HK-2 (cell line): ENCODE data around the gene CELF2.

Experiments used
- DNase-seq: peaks from one replicate; pipeline ENCODE4 v3.0.0-alpha.2; 2018; ENCODE audit not compliant: unreplicated experiment

The CELF2 gene

DNA sequence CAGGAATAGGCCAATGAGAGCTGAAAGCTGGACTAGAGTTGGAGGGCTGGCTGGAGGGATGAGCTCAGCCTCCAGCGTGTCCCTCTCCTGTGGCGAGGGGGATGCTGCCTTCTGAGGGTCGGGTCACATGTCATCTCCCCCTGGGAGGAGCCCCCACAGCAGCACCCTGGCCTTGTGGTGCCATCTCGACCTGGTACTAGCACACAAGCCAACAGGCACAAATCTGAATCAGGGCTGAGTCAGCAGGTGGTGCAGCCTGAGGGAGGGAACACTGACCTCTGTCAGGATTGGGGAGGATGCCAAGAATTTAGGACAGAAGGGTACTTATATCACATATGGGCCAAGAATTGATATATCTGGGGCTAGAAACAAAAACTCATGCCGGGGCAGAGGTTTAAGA, 280.4 kb downstream of the CELF2 start:
- DNase-seq, result no peak

DNA sequence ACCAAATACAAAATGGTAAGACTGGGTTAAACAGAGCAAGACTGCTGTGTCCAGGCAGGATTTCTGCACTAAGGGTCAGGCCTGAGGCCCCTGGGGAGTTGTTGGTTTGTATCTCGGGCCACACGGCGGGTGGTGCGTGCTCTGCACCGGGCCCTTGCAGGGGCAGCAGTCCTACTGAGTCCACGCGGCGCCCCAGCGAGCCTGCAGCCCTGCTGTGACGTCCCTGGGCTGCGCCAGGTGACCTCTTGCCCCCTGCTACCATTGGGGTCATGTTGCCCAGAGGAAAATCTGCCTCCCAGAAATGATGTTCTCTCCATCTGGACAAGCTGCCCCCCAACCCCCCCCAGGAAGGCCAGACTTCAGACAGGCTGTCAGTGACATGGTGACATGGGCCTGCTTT, 281.5 kb downstream of the CELF2 start:
- no peak for DNase-seq

DNA sequence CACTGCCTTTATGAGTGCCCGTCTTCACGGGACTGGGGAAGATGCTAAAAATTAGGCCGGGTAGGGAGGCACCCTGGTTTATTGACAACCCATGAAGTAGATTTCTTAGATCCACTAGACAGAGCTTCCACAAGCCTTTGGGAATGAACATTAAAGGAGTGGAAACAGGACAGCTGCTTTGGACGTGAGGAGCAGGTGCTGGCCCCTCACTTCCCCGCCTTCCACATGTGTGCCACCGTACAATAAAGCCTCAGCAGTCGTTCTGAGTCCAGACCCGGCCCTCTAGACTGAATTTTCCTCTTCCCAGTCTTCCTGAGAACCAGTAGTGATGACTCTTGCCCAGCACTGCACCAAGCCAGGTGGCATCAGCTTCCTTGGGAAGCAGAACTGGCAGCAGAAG, 282.4 kb downstream of the CELF2 start:
- no peak for DNase-seq

DNA sequence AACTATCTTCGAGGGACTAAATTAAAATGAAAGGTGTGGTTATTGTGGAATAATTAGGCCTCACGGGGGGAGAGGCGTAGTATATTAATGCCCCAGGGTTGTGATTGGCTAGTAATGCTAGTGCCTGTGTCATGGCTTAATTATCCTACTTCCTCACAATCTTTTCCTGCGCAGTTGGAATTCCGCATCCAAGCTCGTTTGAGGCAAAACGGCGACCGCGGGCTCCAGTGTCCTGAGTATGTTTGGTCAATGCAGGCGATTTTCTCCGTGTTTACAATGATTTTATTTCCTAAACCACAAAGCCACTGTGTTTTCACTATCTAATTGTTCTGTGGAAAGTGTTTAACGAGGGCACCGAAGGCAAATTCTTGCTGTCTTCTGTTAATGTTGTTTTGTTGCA, 282.9 kb downstream of the CELF2 start:
- no peak for DNase-seq

DNA sequence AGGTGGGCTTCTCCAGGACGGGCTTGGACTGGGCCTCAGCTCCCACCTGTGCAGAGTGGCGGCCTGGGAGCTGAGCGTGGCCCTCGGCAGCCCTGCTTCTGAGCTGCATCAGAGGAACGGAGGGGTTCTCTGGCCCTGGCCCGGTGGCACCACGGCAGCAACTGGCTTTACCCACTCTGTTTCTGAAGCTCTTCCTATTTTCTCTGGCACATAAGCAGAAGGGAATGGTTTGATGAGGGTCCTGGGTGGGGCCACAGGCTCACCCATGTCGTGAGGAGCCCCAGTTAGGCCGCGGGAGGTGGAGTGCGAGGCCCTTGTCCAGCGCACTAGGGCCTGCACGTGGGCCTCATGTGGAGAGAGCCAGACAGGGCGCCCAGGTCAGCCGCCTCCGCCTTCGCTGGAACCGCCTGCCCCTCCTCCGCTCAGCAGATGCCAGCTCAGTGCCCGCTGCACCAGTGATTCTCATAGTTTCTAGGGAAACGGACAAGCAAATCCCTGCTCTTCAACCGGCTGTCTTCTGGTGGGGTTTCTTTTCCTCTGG, 284.0 kb downstream of the CELF2 start:
- no peak for DNase-seq

DNA sequence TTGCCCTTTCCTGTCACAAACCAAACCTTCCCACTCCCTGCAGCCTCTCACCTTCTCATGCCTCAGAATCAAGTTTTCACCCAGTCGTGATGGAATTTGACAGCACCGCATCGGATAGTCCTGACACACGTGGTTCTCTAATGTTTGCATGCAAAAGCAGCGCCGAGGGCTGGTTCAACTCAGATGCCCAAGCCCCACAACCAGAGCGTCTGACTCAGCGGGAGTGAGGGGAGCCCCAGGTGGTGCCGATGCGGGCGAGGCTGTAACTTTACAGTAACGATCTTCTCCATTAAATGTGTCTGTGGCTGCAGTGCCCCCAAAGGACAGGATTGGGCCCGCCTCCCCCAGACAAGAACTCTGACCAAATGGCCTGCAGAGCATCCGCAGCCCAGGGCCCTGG, 284.5 kb downstream of the CELF2 start:
- no peak for DNase-seq

DNA sequence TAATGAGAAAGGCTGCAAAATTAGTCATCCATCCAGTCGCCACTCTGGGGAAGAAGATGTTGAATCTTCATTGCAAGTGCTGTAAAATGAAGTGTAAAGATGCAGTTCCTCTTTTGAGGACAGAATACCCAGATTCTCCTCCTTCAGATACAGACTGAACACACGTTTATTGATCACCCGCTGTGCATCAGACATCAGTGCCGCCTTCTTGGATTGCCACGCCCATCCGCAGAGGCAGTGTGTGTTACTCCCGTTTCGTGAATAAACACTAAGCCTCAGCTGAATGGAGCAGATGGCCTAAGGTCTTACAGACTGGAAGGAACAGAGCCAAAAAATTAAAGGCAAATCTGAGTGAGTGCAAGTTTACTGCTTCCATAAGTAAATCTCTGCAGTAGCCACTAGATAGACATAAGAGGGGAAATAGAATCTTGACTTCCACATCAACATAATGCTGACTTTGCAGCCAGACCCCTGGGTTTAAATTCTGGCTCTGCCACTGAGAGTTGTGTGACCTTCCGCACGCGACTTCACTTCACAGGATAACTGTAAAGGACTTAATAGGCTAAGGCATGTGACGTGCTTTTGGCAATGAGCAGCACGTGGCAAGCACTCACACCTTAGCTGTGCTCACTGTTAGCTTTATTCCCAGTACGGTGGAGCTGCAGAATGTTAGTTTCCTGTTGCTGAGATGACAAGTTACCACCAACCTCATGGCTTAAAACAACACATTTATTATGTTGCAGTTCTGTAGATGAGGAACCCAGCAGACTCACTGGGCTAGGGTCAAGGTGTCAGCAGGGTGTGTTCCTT, 285.9 kb downstream of the CELF2 start:
- DNase-seq, result no peak

DNA sequence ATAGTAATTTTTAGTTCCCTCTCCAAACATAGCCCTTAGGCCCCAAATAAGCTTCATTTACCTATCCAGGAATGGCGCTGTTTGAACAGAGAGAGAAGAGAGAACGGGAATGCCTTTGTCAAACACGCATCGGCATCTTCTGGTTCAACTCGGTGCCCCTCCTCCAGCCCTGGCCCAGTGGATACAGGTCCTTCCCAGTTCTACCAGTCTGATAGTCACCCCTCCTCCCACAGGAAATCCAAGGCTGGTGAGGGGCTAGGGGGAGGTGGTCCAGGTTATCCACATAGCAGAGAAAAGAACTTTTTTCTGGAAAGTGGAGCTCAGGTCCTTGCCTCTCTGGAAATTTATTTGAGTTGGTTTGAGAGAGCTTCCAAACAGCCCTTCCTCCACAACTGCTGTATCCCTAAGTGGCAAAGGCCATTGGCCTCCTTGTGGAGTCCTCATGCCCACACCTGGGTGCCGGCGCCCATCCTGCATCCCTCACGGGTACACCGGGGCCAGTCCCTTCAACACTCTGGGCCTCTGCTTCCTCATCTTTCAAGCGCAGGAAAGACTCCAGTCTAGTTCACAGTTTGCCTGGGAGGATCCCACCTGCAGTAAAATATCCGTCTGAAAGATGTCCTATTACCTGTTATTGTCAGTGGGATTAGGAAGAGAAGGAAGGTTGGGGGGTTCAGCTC, 287.4 kb downstream of the CELF2 start:
- DNase-seq, result no peak

DNA sequence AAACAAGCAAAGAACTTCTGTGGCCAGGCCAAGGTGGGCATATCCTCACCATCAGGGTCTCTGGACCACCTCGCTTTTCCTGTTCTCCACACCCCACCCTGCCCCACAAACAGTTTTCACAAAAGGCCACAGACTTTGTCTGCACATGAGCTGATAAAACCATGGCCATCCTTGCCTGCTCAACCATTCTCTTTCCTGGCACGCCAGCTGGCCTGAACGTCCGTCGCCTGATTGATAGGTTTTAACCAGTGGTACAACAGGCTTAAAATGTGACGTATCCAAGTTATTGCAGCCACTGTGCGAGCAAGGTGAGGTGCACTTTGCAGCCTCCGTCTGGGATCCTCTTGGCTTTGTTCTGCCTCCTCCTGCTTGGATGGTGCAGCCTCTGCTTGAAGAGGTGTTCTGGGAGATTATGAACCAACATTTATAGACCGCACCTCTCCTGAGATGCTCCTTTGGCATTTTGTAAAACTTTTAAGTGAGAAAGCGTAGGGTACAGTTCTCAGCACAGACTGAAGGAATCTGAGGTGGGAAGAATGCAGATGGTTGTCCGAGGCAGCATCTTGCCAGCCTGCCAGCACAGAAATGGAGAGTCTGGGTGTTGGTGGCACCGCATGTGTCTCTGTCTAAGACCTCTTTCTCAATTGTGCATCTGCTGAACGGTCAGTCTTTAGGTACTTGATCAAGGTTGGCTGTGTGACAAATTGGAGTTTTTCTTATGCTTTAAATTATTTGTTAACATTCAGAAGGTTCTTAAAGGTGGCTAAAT, 288.3 kb downstream of the CELF2 start:
- DNase-seq, result no peak

DNA sequence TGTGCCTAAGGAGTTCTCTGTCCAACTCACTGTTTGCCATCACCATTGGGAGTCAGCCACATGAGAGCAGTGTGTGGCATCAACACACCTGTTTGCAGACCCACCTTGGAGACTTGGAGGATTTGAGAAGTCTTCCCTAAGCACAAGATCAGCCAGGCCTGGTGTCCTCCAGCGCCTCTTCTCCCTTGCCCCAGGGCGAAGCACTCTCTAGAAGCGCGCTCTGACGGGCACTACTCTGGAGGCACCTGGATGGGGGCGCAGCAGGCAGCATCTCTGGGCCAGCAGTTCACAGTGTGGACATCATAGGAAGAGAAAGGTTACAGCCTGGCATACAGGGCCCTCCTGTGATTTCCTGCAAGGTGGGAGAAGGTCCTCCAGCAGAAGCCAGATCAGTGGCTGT, 289.3 kb downstream of the CELF2 start:
- DNase-seq, result no peak

DNA sequence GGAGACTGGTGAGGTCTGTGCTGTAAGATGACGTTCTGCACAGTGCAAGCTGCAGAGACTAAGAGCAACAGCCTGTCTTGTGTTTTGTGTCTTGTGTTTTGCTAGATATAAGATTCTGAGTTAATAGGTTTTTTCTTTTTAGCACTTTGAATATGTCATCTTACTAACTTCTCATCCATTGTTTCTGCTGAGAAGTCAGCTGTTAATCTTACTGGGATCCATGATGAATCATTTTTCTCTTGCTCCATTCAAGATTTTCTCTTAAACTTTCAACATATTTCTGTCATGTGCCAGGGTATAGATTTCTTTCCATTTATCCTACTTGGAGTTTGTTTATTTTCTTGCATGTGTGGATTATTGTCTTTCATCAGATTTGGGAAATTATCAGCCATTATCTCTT, 290.3 kb downstream of the CELF2 start:
- DNase-seq, result no peak

DNA sequence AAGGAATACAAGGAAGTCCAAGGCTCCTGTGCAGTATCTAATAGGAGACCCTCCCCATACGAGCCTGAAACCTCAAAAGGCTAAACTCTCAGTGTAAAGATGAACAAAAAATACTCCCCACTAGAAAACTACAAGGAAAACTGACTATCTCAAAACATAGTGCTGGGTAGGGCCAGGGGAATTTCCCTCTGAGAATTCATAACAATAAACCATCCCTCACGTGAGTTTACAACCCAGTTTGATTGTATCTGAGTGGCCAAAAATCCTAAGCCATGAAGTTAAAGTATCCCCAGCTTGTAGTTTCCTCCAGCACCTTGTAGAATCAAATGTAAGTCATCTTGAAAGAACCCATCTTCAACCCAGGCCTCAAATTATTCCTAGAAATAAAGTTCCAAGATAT, 293.4 kb downstream of the CELF2 start:
- DNase-seq, result no peak

DNA sequence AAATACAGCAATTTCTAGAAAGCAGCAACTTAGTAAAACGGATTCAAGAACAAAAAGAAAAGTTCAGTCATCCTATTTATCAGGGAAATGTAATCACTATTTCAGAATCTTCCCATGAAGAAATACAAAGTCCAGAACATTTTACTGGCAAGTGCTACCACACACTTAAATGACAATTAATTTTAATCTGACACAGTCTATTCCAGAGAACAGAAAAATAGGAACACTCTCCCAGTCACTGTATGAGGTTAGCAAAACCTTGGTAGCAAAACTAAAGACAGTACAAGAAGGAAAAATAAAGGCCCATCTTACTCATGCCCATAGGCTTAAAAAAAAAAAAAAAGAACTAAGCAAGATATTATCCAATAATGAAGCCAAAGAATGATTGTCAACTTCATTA, 295.8 kb downstream of the CELF2 start:
- no peak for DNase-seq

DNA sequence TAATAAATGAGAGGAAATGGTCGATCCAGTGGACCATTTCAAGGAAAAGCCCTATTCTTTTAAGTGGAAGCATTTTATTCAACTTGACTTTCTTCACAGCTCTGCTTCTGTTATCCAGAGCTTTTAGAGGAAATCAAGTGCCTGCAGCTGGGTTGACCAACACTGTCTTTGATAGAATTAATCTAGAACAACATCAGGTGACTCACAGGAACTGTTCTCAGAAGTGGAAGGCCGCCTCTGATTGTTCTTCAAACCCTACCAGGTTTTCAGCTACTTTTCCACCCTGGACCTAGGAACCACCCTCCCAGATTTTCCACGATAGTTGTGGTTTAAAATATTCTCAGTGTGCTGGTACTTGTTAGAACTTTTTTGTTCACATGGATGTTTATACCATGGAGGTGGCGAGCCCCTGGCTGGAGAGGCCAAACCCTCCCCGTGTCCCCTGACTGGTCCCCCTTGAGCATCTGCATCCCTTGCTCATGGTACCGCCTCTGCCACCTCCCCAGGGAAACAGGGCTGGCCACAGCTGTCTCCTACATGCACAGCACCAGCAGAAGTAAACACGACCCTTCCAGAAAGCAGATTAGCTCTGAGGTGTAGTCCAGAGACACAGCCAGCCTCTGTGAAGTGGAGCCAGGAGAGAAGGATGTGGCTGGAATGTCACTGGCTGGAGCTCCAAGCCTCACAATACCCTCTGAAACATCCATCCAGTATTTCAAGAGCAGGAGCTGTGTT, 300.4 kb downstream of the CELF2 start:
- no peak for DNase-seq

DNA sequence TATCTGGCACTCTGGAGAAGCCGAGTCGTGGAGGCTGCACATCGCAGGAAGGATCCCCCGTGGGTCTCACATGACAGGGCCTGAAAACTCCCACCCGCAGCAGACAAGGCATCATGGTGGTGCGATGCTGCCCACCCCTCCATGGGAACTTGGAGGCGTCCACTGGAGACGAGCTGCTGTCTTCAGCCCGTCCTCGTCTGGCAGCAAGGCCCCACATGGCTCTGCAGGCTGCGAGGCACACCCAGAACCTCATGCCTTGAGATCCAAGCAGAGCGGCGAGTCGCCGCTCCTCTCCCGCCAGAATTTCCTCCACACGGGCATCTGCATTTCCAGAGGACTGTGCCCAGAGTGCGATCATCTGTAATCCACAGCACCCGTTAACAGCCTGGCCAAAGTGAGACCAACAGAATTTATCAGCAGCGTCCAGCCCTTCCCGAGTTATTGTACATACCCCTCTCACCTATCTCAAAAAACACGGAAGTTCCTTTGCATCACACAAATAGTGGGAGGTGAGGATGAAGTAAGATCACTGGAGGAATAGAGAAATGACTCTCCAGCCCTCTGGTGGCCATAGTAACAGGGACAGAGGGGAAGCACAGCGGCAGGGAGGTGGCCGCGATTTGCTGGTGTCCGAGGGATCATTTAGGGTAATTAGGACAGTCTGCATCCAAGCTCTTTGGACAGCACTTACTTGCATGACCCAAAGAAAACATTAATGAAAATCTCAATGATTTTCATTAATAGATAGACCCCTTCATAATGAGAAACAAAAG, 301.3 kb downstream of the CELF2 start:
- no peak for DNase-seq

DNA sequence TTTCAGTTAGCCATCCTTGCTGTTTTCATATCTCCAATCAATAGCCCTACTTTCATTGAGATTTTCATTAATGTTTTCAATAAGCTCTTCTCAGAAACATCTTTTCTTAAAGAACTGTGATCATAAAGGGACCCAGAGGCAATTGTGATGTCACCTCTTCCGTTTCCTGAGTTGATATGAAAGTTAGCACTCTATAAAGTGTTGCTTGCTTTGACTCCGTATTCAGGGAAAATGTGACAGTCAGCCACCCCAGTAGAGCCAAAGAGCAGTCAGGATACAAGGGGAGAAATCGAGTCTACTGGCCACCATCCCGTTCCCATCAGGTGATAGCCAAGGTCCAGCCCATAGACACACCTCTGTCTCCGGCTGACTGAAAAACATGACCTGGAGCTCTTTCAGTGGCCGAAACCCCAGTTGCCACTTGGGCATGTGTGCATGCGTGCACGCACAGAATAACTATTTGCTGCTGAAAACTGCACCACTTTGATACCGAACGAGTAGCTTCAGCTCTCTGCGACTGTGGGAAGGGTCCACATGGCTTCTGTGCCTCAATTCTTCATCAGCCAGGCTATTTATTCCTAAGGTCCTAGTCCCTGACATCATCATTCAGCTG, 302.4 kb downstream of the CELF2 start:
- DNase-seq, result no peak

DNA sequence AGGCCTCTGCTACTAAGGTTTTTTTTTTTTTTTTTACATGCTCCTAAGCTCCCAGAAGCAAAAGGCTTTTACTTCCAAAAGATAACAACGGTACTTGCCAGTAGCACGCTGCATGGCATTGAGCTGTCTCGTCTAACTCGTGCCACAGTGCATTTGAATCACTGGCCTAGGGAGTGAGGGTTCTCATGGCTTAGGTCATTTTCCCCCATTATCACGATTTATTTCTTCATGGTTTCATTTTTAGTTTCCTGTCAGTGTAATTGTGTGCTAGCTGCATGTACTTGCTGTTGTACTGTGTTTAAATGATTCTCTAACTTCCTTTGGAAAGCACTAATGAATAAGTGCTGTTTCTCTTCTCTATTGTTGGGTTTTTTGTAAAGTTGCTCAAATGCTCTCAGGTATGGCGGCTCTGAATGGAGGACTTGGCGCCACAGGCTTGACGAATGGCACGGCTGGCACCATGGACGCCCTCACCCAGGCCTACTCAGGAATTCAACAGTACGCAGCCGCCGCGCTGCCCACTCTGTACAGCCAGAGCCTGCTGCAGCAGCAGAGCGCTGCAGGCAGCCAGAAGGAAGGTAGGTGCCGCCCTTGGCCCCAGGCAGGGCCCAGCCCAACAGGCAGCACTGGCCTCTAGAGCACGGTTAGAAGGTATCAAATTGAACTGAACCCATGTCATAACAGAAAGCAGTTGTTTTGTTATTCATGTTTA, 303.3 kb downstream of the CELF2 start:
- DNase-seq, result no peak

DNA sequence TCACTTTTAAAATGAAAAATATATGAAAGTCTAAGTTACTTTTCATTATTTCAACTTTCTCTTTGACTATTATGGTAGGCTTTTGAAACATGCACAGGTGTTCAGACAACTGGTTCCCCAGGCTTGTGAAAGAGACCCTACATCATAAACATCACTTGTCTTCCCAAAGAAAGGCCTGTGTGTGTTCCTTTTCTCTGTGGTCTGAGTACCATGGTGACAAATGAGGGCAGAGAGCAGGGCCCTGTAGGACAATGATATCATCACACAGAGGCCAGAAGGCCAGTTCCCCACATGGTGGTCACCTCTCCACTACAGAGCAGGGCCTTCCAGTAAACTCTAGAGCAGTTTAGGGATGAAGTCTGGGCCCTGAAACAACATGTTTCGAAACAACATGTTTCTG, 305.0 kb downstream of the CELF2 start:
- DNase-seq, result no peak

DNA sequence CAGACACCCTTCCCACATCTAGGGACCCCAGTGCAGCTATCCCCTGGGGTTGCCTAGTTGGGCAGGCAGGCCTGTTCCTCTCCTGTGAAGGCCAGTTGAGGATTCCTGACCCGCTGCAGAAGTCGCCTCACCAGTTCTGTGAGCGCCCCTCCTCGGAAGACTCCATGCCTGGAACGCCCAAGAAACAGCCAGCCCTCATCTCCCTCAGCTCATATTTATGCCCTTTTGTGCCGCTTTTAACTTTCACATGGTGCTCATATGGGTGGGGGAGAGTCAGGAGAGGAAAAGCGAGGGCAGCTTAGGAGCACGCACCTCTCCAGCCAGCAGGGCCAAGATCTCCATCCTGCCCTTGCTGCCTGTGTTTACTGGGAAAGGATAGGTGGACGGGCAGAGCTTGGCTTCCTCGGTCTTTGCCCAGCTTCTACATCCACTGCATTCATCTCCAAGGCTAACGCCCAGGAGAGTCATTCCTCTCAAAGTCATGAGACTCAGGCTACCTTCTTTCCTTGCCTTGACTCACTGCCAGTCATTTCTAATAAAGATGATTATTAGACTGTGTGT, 307.2 kb downstream of the CELF2 start:
- DNase-seq, result no peak

DNA sequence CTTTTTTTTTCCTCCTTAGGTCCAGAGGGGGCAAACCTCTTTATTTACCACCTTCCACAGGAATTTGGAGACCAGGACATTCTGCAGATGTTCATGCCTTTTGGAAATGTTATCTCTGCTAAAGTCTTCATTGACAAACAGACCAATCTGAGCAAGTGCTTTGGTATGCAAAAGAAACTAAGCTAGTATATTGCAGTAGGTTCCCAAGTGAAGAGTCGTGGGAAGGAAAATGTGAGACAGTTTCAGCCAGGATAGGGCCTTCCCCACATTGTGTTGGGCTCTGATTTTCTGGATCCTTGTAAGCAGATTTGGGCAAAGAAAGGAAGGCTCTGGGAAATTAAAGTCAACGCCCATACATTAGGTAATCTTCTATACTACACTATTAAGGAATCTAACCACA, 308.1 kb downstream of the CELF2 start:
- DNase-seq, result no peak
